ENCODE measurements around the gene SPIRE1.

DNA sequence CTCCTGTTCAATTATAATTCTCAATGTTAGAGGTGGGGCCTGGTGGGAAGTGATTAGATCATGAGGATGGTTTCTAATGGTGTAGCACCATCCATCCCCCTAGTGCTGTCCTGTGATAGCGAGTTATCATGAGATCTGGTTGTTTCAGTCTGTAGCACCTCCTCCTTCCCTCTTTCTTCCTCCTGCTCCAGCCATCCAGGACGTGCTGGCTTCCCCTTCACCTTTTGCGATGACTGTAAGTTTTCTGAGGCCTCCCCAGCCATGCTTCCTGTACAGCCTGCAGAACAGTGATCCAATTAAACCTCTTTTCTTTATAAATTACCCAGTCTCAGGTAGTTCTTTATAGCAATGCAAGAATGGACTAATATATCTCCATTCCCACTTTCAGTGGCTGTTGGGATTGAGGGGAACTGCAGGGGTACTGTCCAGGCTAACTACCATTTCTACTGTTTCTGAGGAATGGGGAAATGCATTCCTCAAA is 19.2 kb downstream of the SPIRE1 start:
- TF ChIP-seq, protein P1, sequence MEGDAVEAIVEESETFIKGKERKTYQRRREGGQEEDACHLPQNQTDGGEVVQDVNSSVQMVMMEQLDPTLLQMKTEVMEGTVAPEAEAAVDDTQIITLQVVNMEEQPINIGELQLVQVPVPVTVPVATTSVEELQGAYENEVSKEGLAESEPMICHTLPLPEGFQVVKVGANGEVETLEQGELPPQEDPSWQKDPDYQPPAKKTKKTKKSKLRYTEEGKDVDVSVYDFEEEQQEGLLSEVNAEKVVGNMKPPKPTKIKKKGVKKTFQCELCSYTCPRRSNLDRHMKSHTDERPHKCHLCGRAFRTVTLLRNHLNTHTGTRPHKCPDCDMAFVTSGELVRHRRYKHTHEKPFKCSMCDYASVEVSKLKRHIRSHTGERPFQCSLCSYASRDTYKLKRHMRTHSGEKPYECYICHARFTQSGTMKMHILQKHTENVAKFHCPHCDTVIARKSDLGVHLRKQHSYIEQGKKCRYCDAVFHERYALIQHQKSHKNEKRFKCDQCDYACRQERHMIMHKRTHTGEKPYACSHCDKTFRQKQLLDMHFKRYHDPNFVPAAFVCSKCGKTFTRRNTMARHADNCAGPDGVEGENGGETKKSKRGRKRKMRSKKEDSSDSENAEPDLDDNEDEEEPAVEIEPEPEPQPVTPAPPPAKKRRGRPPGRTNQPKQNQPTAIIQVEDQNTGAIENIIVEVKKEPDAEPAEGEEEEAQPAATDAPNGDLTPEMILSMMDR (IDR thresholded peaks at IDR 0.05): no peak
- TF ChIP-seq POLR2A (IDR thresholded peaks at IDR 0.05) (no peak), EP300 (IDR thresholded peaks at IDR 0.05) (no peak)

All from ovary (tissue), 3 donors.